Left ventricle myocardium inferior (tissue), 1 donor: ENCODE data around the gene ACSF3. TPM values are rescaled to one million over a fixed set of nuclear protein-coding genes. Genes with fewer than 3 reads are reported as not detected.
"Not testable (repeated sequence)": the region's sequence is repeated elsewhere in the genome, so short reads cannot be mapped to it uniquely, and the experiment has no call there.

Experiments
- DNase-seq: peaks from one replicate; pipeline ENCODE4 v3.0.0-alpha.2; 2020
- H3K27ac ChIP-seq: fragments of 200-600 bp; replicated peaks from 2 replicates; pipeline ENCODE4 v1.8.0; 2021
- H3K27me3 ChIP-seq: fragments of 200-600 bp; 2 replicates; pipeline ENCODE4 v1.8.0; 2021; ENCODE audit warnings: low read depth
- H3K36me3 ChIP-seq: fragments of 200-600 bp; 2 replicates; pipeline ENCODE4 v1.8.0; 2021
- H3K4me1 ChIP-seq: fragments of 200-600 bp; 2 replicates; pipeline ENCODE4 v1.8.0; 2021
- H3K4me3 ChIP-seq: fragments of 200-600 bp; 2 replicates; pipeline ENCODE4 v1.8.0; 2021; ENCODE audit warnings: mild to moderate bottlenecking, moderate library complexity
- H3K9me3 ChIP-seq: fragments of 200-600 bp; replicated peaks from 2 replicates; pipeline ENCODE4 v1.8.0; 2021
- intact Hi-C: fragments of 100-400 bp; cut with micrococcal nuclease; formaldehyde crosslinking; loops from one replicate; pipeline ENCODE4 v1.11.0; 2022
- total RNA-seq: library from RNA; stranded (reverse); fragmentation: NEBNext Ultra II Directional; extraction: Animal tissue kit (Norgen Biotek cat#: 25700); gene quantifications from one replicate; pipeline ENCODE4 v1.2.1, GENCODE V29; 2021
- TF ChIP-seq, protein P1 (sequence below): fragments of 200-600 bp; IDR thresholded peaks from 2 replicates; pipeline ENCODE4 v1.8.0; 2021; ENCODE audit warnings: antibody characterized with exemption, mild to moderate bottlenecking, borderline replicate concordance
- donor health status: DM: no; HTN: yes; CAD: no; lungs with severe emphysema.

The ACSF3 gene
- total RNA-seq, 1 donor from 2014 or later, result 16.7 TPM

DNA sequence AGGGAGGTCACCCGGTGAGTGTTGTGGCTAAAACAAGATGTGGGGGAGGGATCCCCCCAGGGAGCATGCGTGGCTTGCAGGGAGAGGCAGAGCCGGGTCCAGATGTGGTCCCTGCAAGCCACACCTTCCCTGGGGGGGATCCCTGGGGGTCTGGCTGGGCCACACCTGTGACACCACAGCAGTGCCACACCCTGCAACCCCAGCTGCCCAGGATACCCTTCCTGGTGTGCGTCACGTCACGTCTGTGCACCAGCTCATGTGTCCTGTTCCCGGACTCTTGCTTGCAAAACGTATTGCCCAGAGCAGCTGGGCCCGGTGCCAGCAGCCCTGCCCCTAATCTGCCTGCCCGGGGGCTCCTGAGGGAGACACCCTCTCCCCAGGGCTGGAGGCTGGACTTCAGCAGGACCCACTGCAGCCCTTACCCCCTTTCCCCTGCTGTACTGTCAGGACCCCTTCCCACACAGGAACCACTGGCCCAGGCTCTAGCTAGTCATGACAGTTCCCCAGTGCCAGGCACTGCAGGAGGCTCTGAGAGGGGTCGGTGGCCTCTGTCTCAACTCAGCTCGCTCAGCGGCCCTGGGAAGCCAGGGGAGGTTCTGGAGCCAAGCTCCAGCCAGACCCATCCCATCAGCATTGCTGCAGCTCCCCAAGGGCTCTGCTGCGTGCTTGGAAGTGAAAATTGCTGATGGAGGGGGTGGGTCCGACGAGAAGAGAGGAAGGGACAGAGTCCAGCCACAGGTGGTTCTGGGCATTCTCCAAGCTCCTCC lies 25.8 kb upstream of the ACSF3 start:
- no peaks in the 10 kb centered on the region for H3K36me3 ChIP-seq
- intact Hi-C loops, result no loop called here
- no peak for DNase-seq
- TF ChIP-seq, protein P1, sequence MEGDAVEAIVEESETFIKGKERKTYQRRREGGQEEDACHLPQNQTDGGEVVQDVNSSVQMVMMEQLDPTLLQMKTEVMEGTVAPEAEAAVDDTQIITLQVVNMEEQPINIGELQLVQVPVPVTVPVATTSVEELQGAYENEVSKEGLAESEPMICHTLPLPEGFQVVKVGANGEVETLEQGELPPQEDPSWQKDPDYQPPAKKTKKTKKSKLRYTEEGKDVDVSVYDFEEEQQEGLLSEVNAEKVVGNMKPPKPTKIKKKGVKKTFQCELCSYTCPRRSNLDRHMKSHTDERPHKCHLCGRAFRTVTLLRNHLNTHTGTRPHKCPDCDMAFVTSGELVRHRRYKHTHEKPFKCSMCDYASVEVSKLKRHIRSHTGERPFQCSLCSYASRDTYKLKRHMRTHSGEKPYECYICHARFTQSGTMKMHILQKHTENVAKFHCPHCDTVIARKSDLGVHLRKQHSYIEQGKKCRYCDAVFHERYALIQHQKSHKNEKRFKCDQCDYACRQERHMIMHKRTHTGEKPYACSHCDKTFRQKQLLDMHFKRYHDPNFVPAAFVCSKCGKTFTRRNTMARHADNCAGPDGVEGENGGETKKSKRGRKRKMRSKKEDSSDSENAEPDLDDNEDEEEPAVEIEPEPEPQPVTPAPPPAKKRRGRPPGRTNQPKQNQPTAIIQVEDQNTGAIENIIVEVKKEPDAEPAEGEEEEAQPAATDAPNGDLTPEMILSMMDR, result no peak
- peaks cover 9% of the 10 kb centered on the region for H3K4me1 ChIP-seq
- H3K27ac ChIP-seq, result no peak overlapping the region
- peaks cover 87% of the 10 kb centered on the region for H3K27me3 ChIP-seq
- H3K4me3 ChIP-seq, result no peak overlapping the region
- no peaks in the 10 kb centered on the region for H3K9me3 ChIP-seq

DNA sequence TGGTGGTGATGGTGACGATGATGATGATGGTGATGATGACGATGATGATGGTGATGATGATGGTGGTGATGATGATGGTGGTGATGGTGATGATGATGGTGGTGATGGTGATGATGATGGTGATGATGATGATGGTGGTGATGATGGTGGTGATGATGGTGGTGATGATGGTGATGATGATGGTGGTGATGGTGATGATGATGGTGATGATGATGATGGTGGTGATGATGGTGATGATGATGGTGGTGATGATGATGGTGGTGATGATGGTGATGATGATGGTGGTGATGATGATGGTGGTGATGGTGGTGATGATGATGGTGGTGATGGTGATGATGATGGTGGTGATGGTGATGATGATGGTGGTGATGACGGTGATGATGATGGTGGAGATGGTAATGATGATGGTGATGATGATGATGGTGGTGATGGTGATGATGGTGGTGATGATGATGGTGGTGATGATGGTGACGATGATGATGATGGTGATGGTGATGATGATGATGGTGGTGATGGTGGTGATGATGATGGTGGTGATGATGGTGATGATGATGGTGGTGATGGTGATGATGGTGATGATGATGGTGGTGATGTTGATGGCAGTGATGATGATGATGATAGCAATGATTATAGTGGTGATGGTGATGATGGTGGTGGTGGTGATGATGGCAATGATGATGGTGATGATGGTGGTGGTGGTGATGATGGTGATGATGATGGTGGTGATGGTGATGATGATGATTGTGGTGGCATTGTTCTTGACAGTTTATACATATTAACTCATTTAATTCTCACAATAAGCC lies 24.6 kb upstream of the ACSF3 start:
- H3K36me3 ChIP-seq, DNase-seq, H3K27ac ChIP-seq, H3K9me3 ChIP-seq, H3K4me1 ChIP-seq, H3K4me3 ChIP-seq, intact Hi-C loops: not testable (repeated sequence)
- peaks cover 86% of the 10 kb centered on the region for H3K27me3 ChIP-seq

DNA sequence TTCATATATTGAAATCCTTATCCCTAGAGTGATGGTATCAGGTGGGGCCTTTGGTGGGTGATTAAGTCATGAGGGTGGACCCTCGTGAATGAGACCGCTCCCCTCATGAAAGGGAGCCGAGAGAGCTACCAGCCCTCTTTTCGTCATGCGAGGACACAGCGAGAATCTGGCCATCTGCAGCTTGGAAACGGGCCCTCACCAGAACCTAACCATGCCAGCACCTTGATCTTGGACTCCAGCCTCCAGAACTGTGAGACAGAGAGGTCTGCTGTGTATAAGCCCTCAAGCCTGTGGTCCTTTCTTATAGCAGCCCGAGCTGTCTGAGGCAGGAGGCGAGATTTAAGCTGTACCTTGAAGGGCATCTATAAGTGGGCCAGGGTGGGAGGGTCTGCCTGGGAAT lies 23.7 kb upstream of the ACSF3 start:
- no peaks in the 10 kb centered on the region for H3K9me3 ChIP-seq
- no peak overlapping the region for H3K4me3 ChIP-seq
- H3K27ac ChIP-seq, result no peak overlapping the region
- no peak for DNase-seq
- TF ChIP-seq, protein P1, result no peak
- intact Hi-C loops, result no loop called here
- peaks cover 9% of the 10 kb centered on the region for H3K4me1 ChIP-seq
- no peaks in the 10 kb centered on the region for H3K36me3 ChIP-seq
- H3K27me3 ChIP-seq, result peaks cover 77% of the 10 kb centered on the region

DNA sequence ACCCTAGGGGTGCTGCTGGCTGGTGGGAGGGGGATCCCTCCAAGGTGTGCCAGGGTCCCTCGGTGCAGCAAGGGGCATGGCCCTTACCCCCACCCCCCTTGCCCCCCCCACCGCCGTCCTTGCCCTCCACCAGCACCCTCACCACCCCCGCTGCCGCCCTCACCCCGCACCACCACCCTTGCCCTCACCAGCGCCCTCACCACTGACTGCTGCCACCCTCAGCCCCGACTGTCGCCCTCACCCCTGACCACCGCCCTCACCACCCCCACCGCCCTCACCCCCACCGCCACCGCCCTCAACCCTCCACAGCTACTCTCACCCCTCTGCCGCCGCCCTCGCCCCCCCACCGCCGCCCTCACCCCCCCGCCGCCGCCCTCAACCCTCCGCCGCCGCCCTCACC lies 23.1 kb upstream of the ACSF3 start:
- TF ChIP-seq, protein P1, result no peak
- intact Hi-C loops, result no loop called here
- DNase-seq, result no peak
- Histone ChIP-seq H3K9me3 (no peaks in the 10 kb centered on the region), H3K27ac (no peak overlapping the region), H3K4me3 (no peak overlapping the region), H3K4me1 (peaks cover 9% of the 10 kb centered on the region), H3K27me3 (peaks cover 70% of the 10 kb centered on the region), H3K36me3 (no peaks in the 10 kb centered on the region)

DNA sequence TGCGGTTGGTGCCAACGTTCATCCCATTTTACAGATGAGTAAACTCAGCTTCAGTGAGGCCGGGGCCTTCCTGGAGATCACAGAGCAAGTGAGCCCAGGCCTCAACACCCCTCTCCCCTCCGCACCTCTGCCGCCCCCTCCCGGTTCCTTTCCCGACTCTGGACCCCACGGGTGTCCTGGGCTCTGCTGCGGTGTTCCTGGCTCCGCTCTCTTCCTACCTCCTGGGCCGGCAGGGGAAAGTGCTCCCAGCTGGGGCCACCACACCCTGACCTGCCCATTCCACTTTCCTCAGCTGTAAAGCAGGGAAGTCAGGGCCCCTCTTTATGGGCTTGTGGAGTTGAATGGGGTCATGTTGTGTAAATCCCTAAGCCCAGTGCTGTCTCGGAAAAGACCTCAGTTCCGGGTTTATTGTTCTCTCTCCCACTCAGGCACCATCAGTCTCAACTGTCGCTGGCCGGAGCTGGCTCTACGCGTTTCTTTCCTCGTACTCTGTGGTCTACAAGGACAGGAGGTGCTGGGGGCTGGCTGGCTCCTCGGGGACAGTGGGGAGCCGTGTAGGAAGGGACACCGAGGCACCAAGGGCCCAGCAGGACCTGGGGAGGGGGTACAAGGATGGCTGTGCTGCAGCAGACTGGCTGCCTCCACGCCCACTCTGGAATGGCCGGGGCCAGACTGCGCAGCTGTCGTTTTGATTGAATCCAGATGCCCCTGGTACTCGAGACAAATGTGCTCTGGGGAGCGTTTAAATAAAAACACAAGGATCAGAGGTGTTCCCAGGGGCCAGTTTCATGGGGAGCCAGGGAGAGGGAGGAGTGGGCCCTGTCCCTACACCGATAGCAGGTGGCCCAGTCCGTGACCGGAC lies 21.7 kb upstream of the ACSF3 start:
- peak; percentile 31 for DNase-seq
- Histone ChIP-seq H3K36me3 (no peaks in the 10 kb centered on the region), H3K27ac (no peak overlapping the region), H3K9me3 (no peaks in the 10 kb centered on the region), H3K27me3 (peaks cover 59% of the 10 kb centered on the region), H3K4me1 (peaks cover 9% of the 10 kb centered on the region), H3K4me3 (no peak overlapping the region)
- TF ChIP-seq, protein P1, result no peak
- intact Hi-C loops, result no loop called here
